HCT116 (cell line): Measurements from ENCODE around the gene LCN2. TPM values are rescaled to one million over a fixed set of nuclear protein-coding genes. Genes with fewer than 3 reads are reported as not detected.

Experiments used
- ATAC-seq: fragments of 200-7000 bp; cut with Tn5 transposase; 2 replicates; pipeline ENCODE4 v1.9.1; 2020; ENCODE audit warnings: mild to moderate bottlenecking, moderate library complexity
- BruUV-seq: library from RNA; stranded (reverse); fragments of 400-500 nt; replicated peaks from 2 replicates; lab custom pipeline; 2021; lab: Mats Ljungman, UMichigan
- CTCF ChIA-PET: fragments of 300-600 bp; sonication (Branson Sonifier 250); formaldehyde crosslinking; loops from one replicate; lab custom pipeline; 2021; ENCODE audit warnings: antibody characterized with exemption; lab: Charles Lee
- POLR2A ChIA-PET: fragments of 300-600, 350-600 bp; sonication (Branson Sonifier 250); formaldehyde crosslinking; loops from one replicate; lab custom pipeline; 2021; ENCODE audit warnings: antibody characterized with exemption; lab: Charles Lee
- RAD21 ChIA-PET, 2 experiments: fragments of 300-600 bp; sonication (Branson Sonifier 250); formaldehyde crosslinking; loops; one replicate each; lab custom pipeline; 2023; ENCODE audit warnings: low total read pairs in 2 of 2; ENCODE audit not compliant: uncharacterized antibody in 2 of 2, unreplicated experiment in 2 of 2, low non-redundant PET in 1 of 2; lab: Charles Lee
- DNase-seq: peaks from one replicate; pipeline ENCODE4 v3.0.0-alpha.2; 2010; ENCODE audit warnings: low read depth, low spot score
- H2AFZ ChIP-seq: fragments of 200-600 bp; shearing (Covaris generic), sonication (generic); 2 replicates; pipeline ENCODE4 v1.6.1; 2017; ENCODE audit warnings: low read depth, mixed run types, mixed read lengths, antibody characterized with exemption, low read length; ENCODE audit not compliant: poor library complexity, severe bottlenecking
- H3K27ac ChIP-seq: 2 replicates; pipeline ENCODE4 v1.5.1; 2012; ENCODE audit warnings: low read depth, low read length
- H3K27me3 ChIP-seq: fragments of 200-600 bp; sonication (generic); 2 replicates; pipeline ENCODE4 v1.6.1; 2016; ENCODE audit warnings: mixed run types, low read length, mixed read lengths; ENCODE audit not compliant: insufficient read depth
- H3K36me3 ChIP-seq, 2 experiments: fragments of 200-500 bp in 1 of 2; fragments of 200-600 bp in 1 of 2; sonication (Bioruptor generic) in 1 of 2; sonication (generic) in 1 of 2; 2 replicates each; pipeline versions ENCODE4 v1.5.1 to v1.6.1; 2014 to 2016; ENCODE audit warnings: low read length in 2 of 2, inconsistent platforms in 1 of 2, mixed read lengths in 1 of 2, mixed run types in 1 of 2; ENCODE audit not compliant: insufficient read depth in 2 of 2, control insufficient read depth in 1 of 2
- H3K4me1 ChIP-seq, 2 experiments: fragments of 200-600 bp in 1 of 2; sonication (generic) in 1 of 2; 2 replicates each; pipeline versions ENCODE4 v1.5.1 to v1.6.1; 2012 to 2017; ENCODE audit warnings: low read length in 2 of 2, inconsistent platforms in 1 of 2, mild to moderate bottlenecking in 1 of 2, mixed read lengths in 1 of 2, mixed run types in 1 of 2, moderate library complexity in 1 of 2; ENCODE audit not compliant: insufficient read depth in 2 of 2, control insufficient read depth in 1 of 2
- H3K4me2 ChIP-seq: fragments of 200-600 bp; sonication (generic); 2 replicates; pipeline ENCODE4 v1.6.1; 2017; ENCODE audit warnings: mixed run types, low read length, mixed read lengths
- H3K4me3 ChIP-seq, 2 experiments: fragments of 200-600 bp in 1 of 2; sonication (generic) in 1 of 2; replicated peaks in 1 of 2; 2 replicates each; pipeline ENCODE4 v1.5.1; 2011 to 2016; ENCODE audit warnings: low read length in 2 of 2, control low read depth in 1 of 2, low read depth in 1 of 2, mild to moderate bottlenecking in 1 of 2, mixed read lengths in 1 of 2, mixed run types in 1 of 2
- H3K79me2 ChIP-seq: fragments of 200-600 bp; sonication (generic); 2 replicates; pipeline ENCODE4 v1.6.1; 2017; ENCODE audit warnings: mild to moderate bottlenecking, mixed run types, low read length, moderate library complexity, mixed read lengths; ENCODE audit not compliant: insufficient read depth
- H3K9ac ChIP-seq: fragments of 200-600 bp; sonication (generic); 2 replicates; pipeline ENCODE4 v1.6.1; 2016; ENCODE audit warnings: low read length, mixed read lengths
- H3K9me2 ChIP-seq: fragments of 200-600 bp; sonication (generic), shearing (Covaris generic); 2 replicates; pipeline ENCODE4 v1.6.1; 2017; ENCODE audit warnings: mixed run types, mild to moderate bottlenecking, moderate library complexity; ENCODE audit not compliant: insufficient read depth
- H3K9me3 ChIP-seq, 2 experiments: fragments of 200-500 bp in 1 of 2; fragments of 200-600 bp in 1 of 2; sonication (Bioruptor generic) in 1 of 2; sonication (generic) in 1 of 2; 2 replicates each; pipeline ENCODE4 v1.6.1; 2014 to 2017; ENCODE audit warnings: low read length in 2 of 2, mixed read lengths in 2 of 2, inconsistent platforms in 1 of 2, low read depth in 1 of 2, mild to moderate bottlenecking in 1 of 2, mixed run types in 1 of 2, moderate library complexity in 1 of 2; ENCODE audit not compliant: control insufficient read depth in 1 of 2, insufficient read depth in 1 of 2
- H4K20me1 ChIP-seq: fragments of 200-600 bp; sonication (generic), shearing (Covaris generic); 2 replicates; pipeline ENCODE4 v1.6.1; 2017; ENCODE audit warnings: mixed run types, mild to moderate bottlenecking, moderate library complexity; ENCODE audit not compliant: insufficient read depth
- CBX3 ChIP-seq: IDR thresholded peaks from 2 replicates; pipeline ENCODE4 v1.6.1; 2012; ENCODE audit warnings: low read depth
- ELF1 ChIP-seq: IDR thresholded peaks from 2 replicates; pipeline ENCODE4 v1.6.1; 2012; ENCODE audit warnings: low read depth, borderline replicate concordance
- EZH2 ChIP-seq: fragments of 200-600 bp; sonication (generic); IDR thresholded peaks from 2 replicates; pipeline ENCODE4 v1.6.1; 2017; ENCODE audit warnings: antibody characterized with exemption, mixed run types
- FOSL1 ChIP-seq: IDR thresholded peaks from 2 replicates; pipeline ENCODE4 v1.6.1; 2012; ENCODE audit warnings: low read depth
- JUND ChIP-seq: IDR thresholded peaks from 2 replicates; pipeline ENCODE4 v1.6.1; 2012
- POLR2A ChIP-seq: IDR thresholded peaks from 2 replicates; pipeline ENCODE4 v1.7.0; 2011; ENCODE audit warnings: borderline replicate concordance; ENCODE audit not compliant: insufficient read depth, insufficient read length; ENCODE audit errors: extremely low read depth
- SP1 ChIP-seq: IDR thresholded peaks from 2 replicates; pipeline ENCODE4 v1.6.1; 2012; ENCODE audit warnings: low read depth
- TCF7L2 ChIP-seq: IDR thresholded peaks from 2 replicates; pipeline ENCODE4 v1.7.0; 2011; ENCODE audit warnings: borderline replicate concordance, inconsistent platforms; ENCODE audit not compliant: insufficient read depth, insufficient read length; ENCODE audit errors: extremely low read depth
- YY1 ChIP-seq: IDR thresholded peaks from 2 replicates; pipeline ENCODE4 v1.6.1; 2011; ENCODE audit warnings: low read length, low read depth, moderate library complexity, mild to moderate bottlenecking; ENCODE audit not compliant: insufficient replicate concordance; ENCODE audit errors: extremely low read depth
- ZNF274 ChIP-seq: fragments of 200-500 bp; sonication (Bioruptor generic); IDR thresholded peaks from 2 replicates; pipeline ENCODE4 v1.6.1; 2014; ENCODE audit warnings: mild to moderate bottlenecking, low read depth, low read length, inconsistent platforms
- intact Hi-C: fragments of 100-400 bp; cut with micrococcal nuclease; formaldehyde crosslinking; loops from 2 replicates; pipeline ENCODE4 v1.10.0; 2022
- total RNA-seq: library from RNA; stranded (reverse); gene quantifications from one replicate; pipeline ENCODE4 v1.2.1, GENCODE V29; 2021; ENCODE audit not compliant: unreplicated experiment
- TF ChIP-seq, protein P1 (sequence below), 3 experiments: fragments of 200-600 bp in 1 of 3; sonication (generic) in 1 of 3; IDR thresholded peaks in 2 of 3; conservative IDR thresholded peaks in 1 of 3; 2 replicates each; pipeline ENCODE4 v1.5.1; 2012 to 2017; ENCODE audit warnings: low read depth in 2 of 3, low read length in 2 of 3, antibody characterized with exemption in 1 of 3, borderline replicate concordance in 1 of 3, control low read depth in 1 of 3, mild to moderate bottlenecking in 1 of 3, mixed read lengths in 1 of 3, mixed run types in 1 of 3, moderate library complexity in 1 of 3; ENCODE audit not compliant: insufficient read depth in 1 of 3
- TF ChIP-seq, protein P2 (sequence below): IDR thresholded peaks from 2 replicates; pipeline ENCODE4 v1.6.1; 2012
- TF ChIP-seq, protein P3 (sequence below): IDR thresholded peaks from 2 replicates; pipeline ENCODE4 v1.6.1; 2011; ENCODE audit warnings: mild to moderate bottlenecking, low read length, moderate library complexity; ENCODE audit not compliant: insufficient replicate concordance; ENCODE audit errors: extremely low read depth

The LCN2 gene
- total RNA-seq, 1 experiment from 2014 or later: 9.2 TPM

DNA sequence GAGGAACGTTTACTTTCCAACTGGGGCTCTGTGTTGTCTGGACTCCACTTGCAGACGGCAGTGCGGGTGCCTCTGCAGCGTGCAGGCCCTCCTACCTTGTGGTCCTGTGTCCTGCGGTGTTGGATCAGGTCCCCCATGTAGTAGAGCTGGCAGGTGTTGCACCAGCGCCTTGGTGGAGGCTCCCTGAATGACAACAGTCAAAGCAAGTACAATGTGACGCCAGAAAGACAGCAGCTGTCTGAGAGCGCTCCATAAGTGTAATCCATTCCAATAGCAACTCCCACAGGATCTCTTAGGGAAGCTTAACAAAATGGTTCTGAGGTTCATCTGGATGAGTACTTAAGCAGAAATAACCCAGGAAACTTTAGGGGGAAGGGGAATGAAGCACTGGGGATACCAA, 20.7 kb downstream of the LCN2 start (continued):
- TF ChIP-seq TCF7L2: no peak

DNA sequence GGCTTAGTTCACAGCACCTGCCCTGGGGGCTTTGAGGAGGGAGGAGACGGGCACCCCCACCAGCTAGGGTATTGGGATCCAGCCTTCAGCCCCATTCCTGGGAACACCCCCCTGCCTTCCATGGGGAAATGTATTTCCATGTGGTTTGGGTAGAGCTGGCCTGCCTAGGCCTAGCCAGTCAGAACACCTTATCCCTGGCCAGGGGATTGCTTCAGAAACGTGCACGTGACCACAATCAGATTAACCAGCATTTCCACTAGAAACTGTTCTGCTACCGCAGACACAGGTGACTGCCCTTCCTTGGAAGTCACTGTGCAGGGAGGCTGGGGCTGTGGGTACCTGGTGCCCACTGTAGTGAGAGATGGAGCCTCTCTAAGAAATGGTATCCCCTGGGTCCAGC, 24.8 kb downstream of the LCN2 start:
- ChIA-PET RAD21 (no interaction called here), CTCF (interaction anchor here (1.8 kb wide), 1 partner anchor 10 kb away, joined by 6 read pairs; no protein-coding TSS in a partner anchor), POLR2A (interaction anchor here (1.2 kb wide), 1 partner anchor 13 kb away, joined by 4 read pairs; no protein-coding TSS in a partner anchor)
- H3K27me3 ChIP-seq: no peaks in the 10 kb centered on the region
- intact Hi-C loops: no loop called here
- no peak overlapping the region for H3K9ac ChIP-seq
- H3K9me2 ChIP-seq: no peaks in the 10 kb centered on the region
- no peak for ATAC-seq
- TF ChIP-seq SP1 (no peak), FOSL1 (no peak), JUND (no peak), ZNF274 (no peak), EZH2 (no peak)
- H3K4me3 ChIP-seq: no peak overlapping the region
- no peaks in the 10 kb centered on the region for H3K4me1 ChIP-seq
- H3K9me3 ChIP-seq: no peaks in the 10 kb centered on the region
- H3K36me3 ChIP-seq: peaks cover 19 to 23% of the 10 kb centered on the region in 2 experiments
- DNase-seq: no peak
- no TSS peak for BruUV-seq
- no peaks in the 10 kb centered on the region for H4K20me1 ChIP-seq
- no peak overlapping the region for H3K27ac ChIP-seq
- H3K79me2 ChIP-seq: no peaks in the 10 kb centered on the region
- H3K4me2 ChIP-seq: no peak overlapping the region
- no peak overlapping the region for H2AFZ ChIP-seq

DNA sequence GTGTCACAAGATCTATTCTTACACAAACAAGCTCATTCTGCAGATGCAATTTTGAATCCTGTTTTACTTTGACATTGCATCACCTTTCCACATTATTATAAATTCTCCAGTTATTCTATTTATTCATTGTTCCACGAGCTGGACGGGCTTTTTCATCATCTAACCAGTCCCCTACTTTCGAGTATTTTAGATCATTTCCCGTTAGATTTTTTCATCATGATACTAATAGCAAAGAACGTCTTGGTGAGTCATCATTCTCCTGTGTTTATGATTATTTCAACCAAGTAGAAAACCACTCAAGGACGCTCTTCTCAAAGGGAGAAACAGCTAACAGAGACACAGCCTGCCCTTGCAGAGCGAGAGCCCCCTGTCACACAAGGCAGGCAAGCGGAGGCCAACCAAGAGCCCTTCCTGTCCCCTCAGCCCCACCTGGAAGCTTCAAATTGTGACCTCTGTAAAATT, 25.9 kb downstream of the LCN2 start:
- POLR2A ChIA-PET: interaction anchor here (1.2 kb wide), 1 partner anchor 12 kb away, joined by 4 read pairs; no protein-coding TSS in a partner anchor
- Histone ChIP-seq H4K20me1 (no peaks in the 10 kb centered on the region), H3K36me3 (peaks cover 22 to 30% of the 10 kb centered on the region in 2 experiments)
- TF ChIP-seq YY1 (no peak), EZH2 (no peak), ELF1 (no peak), ZNF274 (no peak), CBX3 (no peak), FOSL1 (no peak), POLR2A (no peak)
- TF ChIP-seq, protein P1, sequence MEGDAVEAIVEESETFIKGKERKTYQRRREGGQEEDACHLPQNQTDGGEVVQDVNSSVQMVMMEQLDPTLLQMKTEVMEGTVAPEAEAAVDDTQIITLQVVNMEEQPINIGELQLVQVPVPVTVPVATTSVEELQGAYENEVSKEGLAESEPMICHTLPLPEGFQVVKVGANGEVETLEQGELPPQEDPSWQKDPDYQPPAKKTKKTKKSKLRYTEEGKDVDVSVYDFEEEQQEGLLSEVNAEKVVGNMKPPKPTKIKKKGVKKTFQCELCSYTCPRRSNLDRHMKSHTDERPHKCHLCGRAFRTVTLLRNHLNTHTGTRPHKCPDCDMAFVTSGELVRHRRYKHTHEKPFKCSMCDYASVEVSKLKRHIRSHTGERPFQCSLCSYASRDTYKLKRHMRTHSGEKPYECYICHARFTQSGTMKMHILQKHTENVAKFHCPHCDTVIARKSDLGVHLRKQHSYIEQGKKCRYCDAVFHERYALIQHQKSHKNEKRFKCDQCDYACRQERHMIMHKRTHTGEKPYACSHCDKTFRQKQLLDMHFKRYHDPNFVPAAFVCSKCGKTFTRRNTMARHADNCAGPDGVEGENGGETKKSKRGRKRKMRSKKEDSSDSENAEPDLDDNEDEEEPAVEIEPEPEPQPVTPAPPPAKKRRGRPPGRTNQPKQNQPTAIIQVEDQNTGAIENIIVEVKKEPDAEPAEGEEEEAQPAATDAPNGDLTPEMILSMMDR (IDR thresholded peaks at IDR 0.05 in 2 of 3, conservative IDR thresholded peaks at IDR 0.05 in 1 of 3; ENCODE audit: borderline replicate concordance in 1 of 3, insufficient read depth in 1 of 3, low read depth in 2 of 3, low read length in 2 of 3): no peak
- TF ChIP-seq, protein P2, sequence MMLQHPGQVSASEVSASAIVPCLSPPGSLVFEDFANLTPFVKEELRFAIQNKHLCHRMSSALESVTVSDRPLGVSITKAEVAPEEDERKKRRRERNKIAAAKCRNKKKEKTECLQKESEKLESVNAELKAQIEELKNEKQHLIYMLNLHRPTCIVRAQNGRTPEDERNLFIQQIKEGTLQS: no peak
- TF ChIP-seq, protein P3, sequence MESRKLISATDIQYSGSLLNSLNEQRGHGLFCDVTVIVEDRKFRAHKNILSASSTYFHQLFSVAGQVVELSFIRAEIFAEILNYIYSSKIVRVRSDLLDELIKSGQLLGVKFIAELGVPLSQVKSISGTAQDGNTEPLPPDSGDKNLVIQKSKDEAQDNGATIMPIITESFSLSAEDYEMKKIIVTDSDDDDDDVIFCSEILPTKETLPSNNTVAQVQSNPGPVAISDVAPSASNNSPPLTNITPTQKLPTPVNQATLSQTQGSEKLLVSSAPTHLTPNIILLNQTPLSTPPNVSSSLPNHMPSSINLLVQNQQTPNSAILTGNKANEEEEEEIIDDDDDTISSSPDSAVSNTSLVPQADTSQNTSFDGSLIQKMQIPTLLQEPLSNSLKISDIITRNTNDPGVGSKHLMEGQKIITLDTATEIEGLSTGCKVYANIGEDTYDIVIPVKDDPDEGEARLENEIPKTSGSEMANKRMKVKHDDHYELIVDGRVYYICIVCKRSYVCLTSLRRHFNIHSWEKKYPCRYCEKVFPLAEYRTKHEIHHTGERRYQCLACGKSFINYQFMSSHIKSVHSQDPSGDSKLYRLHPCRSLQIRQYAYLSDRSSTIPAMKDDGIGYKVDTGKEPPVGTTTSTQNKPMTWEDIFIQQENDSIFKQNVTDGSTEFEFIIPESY: no peak

More for the DNA sequence above, 25.9 kb downstream of the LCN2 start:
- no TSS peak for BruUV-seq
- H3K27me3 ChIP-seq: no peaks in the 10 kb centered on the region
- H3K4me3 ChIP-seq: no peak overlapping the region
- no peaks in the 10 kb centered on the region; a peak in 1 of 4 replicates for H3K9me3 ChIP-seq
- ATAC-seq (no peak), DNase-seq (no peak)
- CTCF ChIA-PET: no interaction called here
- no peak overlapping the region for H3K27ac ChIP-seq
- no peak overlapping the region for H3K4me2 ChIP-seq
- intact Hi-C loops: no loop called here
- no peaks in the 10 kb centered on the region for H3K9me2 ChIP-seq
- no peaks in the 10 kb centered on the region for H3K4me1 ChIP-seq
- no peak overlapping the region for H3K9ac ChIP-seq
- H2AFZ ChIP-seq: no peak overlapping the region
- RAD21 ChIA-PET: no interaction called here
- H3K79me2 ChIP-seq: no peaks in the 10 kb centered on the region
